Mammary epithelial cell (primary cell): ENCODE results near the gene TMEM174.

Experiments used
- EZH2 ChIP-seq: IDR thresholded peaks from 2 replicates; pipeline ENCODE4 v1.6.1; 2012; ENCODE audit warnings: low read length, inconsistent platforms, borderline replicate concordance
- TF ChIP-seq, protein P1 (sequence below), 2 donors: IDR thresholded peaks in 1 of 2; conservative IDR thresholded peaks in 1 of 2; 2 replicates each; pipeline ENCODE4 v1.5.1; 2011 to 2012; ENCODE audit warnings: inconsistent platforms in 2 of 2, low read length in 2 of 2, mild to moderate bottlenecking in 2 of 2, control low read depth in 1 of 2, low read depth in 1 of 2; ENCODE audit not compliant: insufficient read depth in 1 of 2; ENCODE audit errors: extremely low read depth in 1 of 2

DNA sequence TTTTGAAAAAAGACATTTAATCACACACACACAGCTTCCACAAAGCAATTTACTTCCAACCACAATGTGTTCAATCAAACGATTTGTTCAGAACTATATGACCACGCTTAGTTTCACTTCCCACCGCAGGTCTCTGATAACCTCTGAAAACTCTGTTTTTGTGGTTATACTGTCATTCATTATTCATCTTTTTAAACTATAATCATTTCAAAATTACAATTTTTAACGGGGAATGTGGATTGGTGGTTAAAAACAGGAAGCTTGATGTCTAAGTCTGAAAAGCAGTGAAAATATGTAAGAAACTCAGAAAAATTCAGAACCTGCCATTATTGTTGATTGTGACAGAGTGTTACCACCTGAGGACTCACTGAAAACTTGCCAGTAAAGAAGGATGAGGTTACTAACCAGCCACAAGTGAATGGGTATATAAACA, 12.7 kb upstream of the TMEM174 start:
- TF ChIP-seq EZH2 = no peak
- TF ChIP-seq, protein P1, sequence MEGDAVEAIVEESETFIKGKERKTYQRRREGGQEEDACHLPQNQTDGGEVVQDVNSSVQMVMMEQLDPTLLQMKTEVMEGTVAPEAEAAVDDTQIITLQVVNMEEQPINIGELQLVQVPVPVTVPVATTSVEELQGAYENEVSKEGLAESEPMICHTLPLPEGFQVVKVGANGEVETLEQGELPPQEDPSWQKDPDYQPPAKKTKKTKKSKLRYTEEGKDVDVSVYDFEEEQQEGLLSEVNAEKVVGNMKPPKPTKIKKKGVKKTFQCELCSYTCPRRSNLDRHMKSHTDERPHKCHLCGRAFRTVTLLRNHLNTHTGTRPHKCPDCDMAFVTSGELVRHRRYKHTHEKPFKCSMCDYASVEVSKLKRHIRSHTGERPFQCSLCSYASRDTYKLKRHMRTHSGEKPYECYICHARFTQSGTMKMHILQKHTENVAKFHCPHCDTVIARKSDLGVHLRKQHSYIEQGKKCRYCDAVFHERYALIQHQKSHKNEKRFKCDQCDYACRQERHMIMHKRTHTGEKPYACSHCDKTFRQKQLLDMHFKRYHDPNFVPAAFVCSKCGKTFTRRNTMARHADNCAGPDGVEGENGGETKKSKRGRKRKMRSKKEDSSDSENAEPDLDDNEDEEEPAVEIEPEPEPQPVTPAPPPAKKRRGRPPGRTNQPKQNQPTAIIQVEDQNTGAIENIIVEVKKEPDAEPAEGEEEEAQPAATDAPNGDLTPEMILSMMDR (conservative IDR thresholded peaks at IDR 0.05 in 1 of 2, IDR thresholded peaks at IDR 0.05 in 1 of 2; ENCODE audit: extremely low read depth in 1 of 2, insufficient read depth in 1 of 2, low read depth in 1 of 2, low read length in 2 of 2) = no peak
